ENCODE data around the gene IL13RA1.

DNA sequence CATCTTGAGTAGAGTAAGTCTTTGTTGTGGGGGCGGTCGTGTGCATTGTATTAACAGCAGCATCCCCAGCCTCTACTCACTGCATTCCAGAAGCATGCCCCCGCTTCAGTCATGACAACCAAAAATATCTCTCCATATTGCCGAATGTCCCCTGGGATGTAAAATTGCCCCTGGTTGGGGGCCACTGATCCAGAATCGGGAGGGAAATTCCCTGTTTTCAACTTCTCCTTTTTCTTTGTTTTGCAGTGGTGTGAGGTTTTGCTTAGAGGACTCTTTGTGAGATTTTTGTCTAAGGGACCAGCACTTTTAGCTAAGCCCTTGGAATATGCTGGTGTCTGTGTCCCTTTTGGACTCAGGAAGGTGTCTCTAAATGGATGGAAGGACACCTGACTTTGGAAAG lies 3.0 kb upstream of the IL13RA1 start:
- no peak for TF ChIP-seq TAF1 (IDR thresholded peaks at IDR 0.05; ENCODE audit: borderline replicate concordance, insufficient read depth, low read length)
- no peak for TF ChIP-seq POLR2AphosphoS5 (IDR thresholded peaks at IDR 0.05; ENCODE audit: low read depth, low read length)
- TF ChIP-seq, protein P1, sequence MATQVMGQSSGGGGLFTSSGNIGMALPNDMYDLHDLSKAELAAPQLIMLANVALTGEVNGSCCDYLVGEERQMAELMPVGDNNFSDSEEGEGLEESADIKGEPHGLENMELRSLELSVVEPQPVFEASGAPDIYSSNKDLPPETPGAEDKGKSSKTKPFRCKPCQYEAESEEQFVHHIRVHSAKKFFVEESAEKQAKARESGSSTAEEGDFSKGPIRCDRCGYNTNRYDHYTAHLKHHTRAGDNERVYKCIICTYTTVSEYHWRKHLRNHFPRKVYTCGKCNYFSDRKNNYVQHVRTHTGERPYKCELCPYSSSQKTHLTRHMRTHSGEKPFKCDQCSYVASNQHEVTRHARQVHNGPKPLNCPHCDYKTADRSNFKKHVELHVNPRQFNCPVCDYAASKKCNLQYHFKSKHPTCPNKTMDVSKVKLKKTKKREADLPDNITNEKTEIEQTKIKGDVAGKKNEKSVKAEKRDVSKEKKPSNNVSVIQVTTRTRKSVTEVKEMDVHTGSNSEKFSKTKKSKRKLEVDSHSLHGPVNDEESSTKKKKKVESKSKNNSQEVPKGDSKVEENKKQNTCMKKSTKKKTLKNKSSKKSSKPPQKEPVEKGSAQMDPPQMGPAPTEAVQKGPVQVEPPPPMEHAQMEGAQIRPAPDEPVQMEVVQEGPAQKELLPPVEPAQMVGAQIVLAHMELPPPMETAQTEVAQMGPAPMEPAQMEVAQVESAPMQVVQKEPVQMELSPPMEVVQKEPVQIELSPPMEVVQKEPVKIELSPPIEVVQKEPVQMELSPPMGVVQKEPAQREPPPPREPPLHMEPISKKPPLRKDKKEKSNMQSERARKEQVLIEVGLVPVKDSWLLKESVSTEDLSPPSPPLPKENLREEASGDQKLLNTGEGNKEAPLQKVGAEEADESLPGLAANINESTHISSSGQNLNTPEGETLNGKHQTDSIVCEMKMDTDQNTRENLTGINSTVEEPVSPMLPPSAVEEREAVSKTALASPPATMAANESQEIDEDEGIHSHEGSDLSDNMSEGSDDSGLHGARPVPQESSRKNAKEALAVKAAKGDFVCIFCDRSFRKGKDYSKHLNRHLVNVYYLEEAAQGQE (IDR thresholded peaks at IDR 0.05; ENCODE audit: insufficient read depth in 1 of 2, low read depth in 2 of 2, low read length in 2 of 2) = no peak
